Neural progenitor cell (in vitro differentiated cells): ENCODE results near the gene FGG. TPM values are rescaled to one million over a fixed set of nuclear protein-coding genes. Genes with fewer than 3 reads are reported as not detected.

Experiments
- DNase-seq: peaks from one replicate; pipeline ENCODE4 v3.0.0-alpha.2; 2016; ENCODE audit warnings: low spot score
- H2AFZ ChIP-seq: fragments of 200-600 bp; sonication (generic); replicated peaks from 2 replicates; pipeline ENCODE4 v1.6.1; 2016; ENCODE audit warnings: antibody characterized with exemption
- H3F3A ChIP-seq: fragments of 200-600 bp; sonication (generic); 2 replicates; pipeline ENCODE4 v1.6.1; 2016; ENCODE audit warnings: antibody characterized with exemption, low read depth
- H3K27ac ChIP-seq: fragments of 200-600 bp; sonication (generic); 2 replicates; pipeline ENCODE4 v1.5.1; 2016; ENCODE audit warnings: mild to moderate bottlenecking
- H3K27me3 ChIP-seq: fragments of 200-600 bp; sonication (generic); 2 replicates; pipeline ENCODE4 v1.6.1; 2016; ENCODE audit warnings: mild to moderate bottlenecking, moderate library complexity
- H3K36me3 ChIP-seq: fragments of 200-600 bp; sonication (generic); 2 replicates; pipeline ENCODE4 v1.5.1; 2016
- H3K4me1 ChIP-seq: fragments of 200-600 bp; sonication (generic); 2 replicates; pipeline ENCODE4 v1.6.1; 2016; ENCODE audit warnings: mixed run types
- H3K4me2 ChIP-seq: fragments of 200-600 bp; sonication (generic); 2 replicates; pipeline ENCODE4 v1.6.1; 2016
- H3K4me3 ChIP-seq: fragments of 200-600 bp; sonication (generic); 2 replicates; pipeline ENCODE4 v1.5.1; 2016
- H3K79me2 ChIP-seq: fragments of 200-600 bp; sonication (generic); 2 replicates; pipeline ENCODE4 v1.6.1; 2016; ENCODE audit warnings: low read depth
- H3K9ac ChIP-seq: fragments of 200-600 bp; sonication (generic); 2 replicates; pipeline ENCODE4 v1.6.1; 2016
- H3K9me3 ChIP-seq: fragments of 200-600 bp; sonication (generic); 2 replicates; pipeline ENCODE4 v1.5.1; 2016; ENCODE audit warnings: low read depth
- H4K20me1 ChIP-seq: fragments of 200-600 bp; sonication (generic); 2 replicates; pipeline ENCODE4 v1.6.1; 2016; ENCODE audit warnings: low read depth
- H3K27ac Mint-ChIP-seq: 3 replicates; pipeline ENCODE4 v1.8.0; 2021; ENCODE audit warnings: mixed read lengths
- H3K27me3 Mint-ChIP-seq: 2 replicates; pipeline ENCODE4 v1.8.0; 2022; ENCODE audit warnings: low read depth, mild to moderate bottlenecking, inconsistent platforms, moderate library complexity, mixed read lengths; ENCODE audit not compliant: insufficient read depth
- H3K36me3 Mint-ChIP-seq: 3 replicates; pipeline ENCODE4 v1.8.0; 2021; ENCODE audit warnings: mixed read lengths
- H3K4me1 Mint-ChIP-seq: 3 replicates; pipeline ENCODE4 v1.8.0; 2021; ENCODE audit warnings: mixed read lengths
- H3K4me3 Mint-ChIP-seq: 3 replicates; pipeline ENCODE4 v1.8.0; 2021; ENCODE audit warnings: mild to moderate bottlenecking, moderate library complexity, mixed read lengths
- H3K9me3 Mint-ChIP-seq: 3 replicates; pipeline ENCODE4 v1.8.0; 2020; ENCODE audit warnings: mixed read lengths
- EZH2 ChIP-seq: fragments of 200-600 bp; sonication (generic); IDR thresholded peaks from 2 replicates; pipeline ENCODE4 v1.6.1; 2017; ENCODE audit warnings: antibody characterized with exemption, mild to moderate bottlenecking, moderate library complexity
- EZH2phosphoT487 ChIP-seq: fragments of 200-600 bp; sonication (generic); IDR thresholded peaks from 2 replicates; pipeline ENCODE4 v1.6.1; 2017; ENCODE audit warnings: antibody characterized with exemption
- total RNA-seq: library from RNA; depleted of rRNA; stranded (reverse); fragments of >200 nt; gene quantifications from 2 replicates; pipeline ENCODE4 v1.2.3, GENCODE V29; 2015; ENCODE audit warnings: low replicate concordance
- TF ChIP-seq, protein P1 (sequence below): fragments of 200-600 bp; sonication (generic); IDR thresholded peaks from 2 replicates; pipeline ENCODE4 v1.5.1; 2017; ENCODE audit warnings: antibody characterized with exemption, mild to moderate bottlenecking

FGG gene
- total RNA-seq, 1 donor from 2014 or later = not detected

DNA sequence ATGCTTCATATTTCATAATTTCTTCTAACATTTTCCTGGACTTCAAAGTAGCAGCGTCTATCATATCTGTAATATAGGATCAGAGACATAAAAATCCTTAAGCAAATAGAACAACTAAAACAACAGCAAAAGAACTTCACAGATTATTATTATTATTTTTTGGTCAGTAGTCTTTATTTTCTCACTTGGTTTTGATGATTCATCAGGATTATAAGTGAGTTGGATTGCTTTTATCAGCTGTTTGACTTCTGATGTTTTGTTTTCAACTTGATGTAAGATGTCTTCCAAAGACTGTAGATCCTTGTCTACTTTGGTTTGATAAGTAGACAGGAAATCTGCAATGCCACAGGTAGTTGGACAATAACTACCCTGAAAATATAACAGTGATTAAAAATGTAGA, 623 bp downstream of the FGG start:
- Histone ChIP-seq H3K9me3 (no peaks in the 10 kb centered on the region), H3K4me3 (no peak overlapping the region), H3K27me3 (no peaks in the 10 kb centered on the region), H3K27ac (no peak overlapping the region), H3K79me2 (no peaks in the 10 kb centered on the region), H3K4me2 (no peak overlapping the region), H2AFZ (no peak overlapping the region), H3K36me3 (no peaks in the 10 kb centered on the region), H3F3A (no peaks in the 10 kb centered on the region), H3K9ac (no peak overlapping the region), H4K20me1 (no peaks in the 10 kb centered on the region), H3K4me1 (no peaks in the 10 kb centered on the region)
- H3K9me3 Mint-ChIP-seq = no peaks in the 10 kb centered on the region
- no peaks in the 10 kb centered on the region for H3K36me3 Mint-ChIP-seq
- no peaks in the 10 kb centered on the region for H3K27me3 Mint-ChIP-seq
- TF ChIP-seq EZH2 (no peak), EZH2phosphoT487 (no peak)
- TF ChIP-seq, protein P1, sequence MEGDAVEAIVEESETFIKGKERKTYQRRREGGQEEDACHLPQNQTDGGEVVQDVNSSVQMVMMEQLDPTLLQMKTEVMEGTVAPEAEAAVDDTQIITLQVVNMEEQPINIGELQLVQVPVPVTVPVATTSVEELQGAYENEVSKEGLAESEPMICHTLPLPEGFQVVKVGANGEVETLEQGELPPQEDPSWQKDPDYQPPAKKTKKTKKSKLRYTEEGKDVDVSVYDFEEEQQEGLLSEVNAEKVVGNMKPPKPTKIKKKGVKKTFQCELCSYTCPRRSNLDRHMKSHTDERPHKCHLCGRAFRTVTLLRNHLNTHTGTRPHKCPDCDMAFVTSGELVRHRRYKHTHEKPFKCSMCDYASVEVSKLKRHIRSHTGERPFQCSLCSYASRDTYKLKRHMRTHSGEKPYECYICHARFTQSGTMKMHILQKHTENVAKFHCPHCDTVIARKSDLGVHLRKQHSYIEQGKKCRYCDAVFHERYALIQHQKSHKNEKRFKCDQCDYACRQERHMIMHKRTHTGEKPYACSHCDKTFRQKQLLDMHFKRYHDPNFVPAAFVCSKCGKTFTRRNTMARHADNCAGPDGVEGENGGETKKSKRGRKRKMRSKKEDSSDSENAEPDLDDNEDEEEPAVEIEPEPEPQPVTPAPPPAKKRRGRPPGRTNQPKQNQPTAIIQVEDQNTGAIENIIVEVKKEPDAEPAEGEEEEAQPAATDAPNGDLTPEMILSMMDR = no peak
- H3K4me1 Mint-ChIP-seq = no peaks in the 10 kb centered on the region
- no peak for DNase-seq
- H3K4me3 Mint-ChIP-seq = no peak overlapping the region
- no peak overlapping the region for H3K27ac Mint-ChIP-seq

DNA sequence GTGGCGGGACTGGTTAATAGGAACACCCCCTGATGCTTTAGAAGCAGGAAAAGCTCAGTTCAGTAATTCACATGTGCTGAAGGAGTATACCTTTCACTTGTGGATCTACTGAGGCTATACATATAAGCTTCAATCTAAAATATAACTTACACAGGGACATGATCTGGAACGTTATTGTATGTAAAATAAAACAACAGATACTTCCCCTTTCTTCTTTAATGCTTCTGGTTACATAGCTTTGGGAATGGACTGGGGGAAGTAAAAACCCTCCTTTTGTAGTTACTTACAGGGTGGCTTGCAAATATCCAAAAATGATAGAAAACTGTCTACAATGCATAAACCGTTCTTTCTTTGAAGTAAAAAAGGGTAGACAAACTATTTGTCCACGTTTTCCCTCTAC, 1.9 kb downstream of the FGG start:
- Histone ChIP-seq H3K4me1 (no peaks in the 10 kb centered on the region), H3K27me3 (no peaks in the 10 kb centered on the region), H3F3A (no peaks in the 10 kb centered on the region), H3K9ac (no peak overlapping the region), H3K4me2 (no peak overlapping the region), H3K4me3 (no peak overlapping the region), H3K79me2 (no peaks in the 10 kb centered on the region), H3K9me3 (no peaks in the 10 kb centered on the region), H3K36me3 (no peaks in the 10 kb centered on the region), H2AFZ (no peak overlapping the region), H4K20me1 (no peaks in the 10 kb centered on the region), H3K27ac (no peak overlapping the region)
- Mint-ChIP-seq H3K4me1 (no peaks in the 10 kb centered on the region), H3K27me3 (no peaks in the 10 kb centered on the region), H3K4me3 (no peak overlapping the region), H3K9me3 (no peaks in the 10 kb centered on the region), H3K36me3 (no peaks in the 10 kb centered on the region), H3K27ac (no peak overlapping the region)
- TF ChIP-seq, protein P1 = no peak
- TF ChIP-seq EZH2 = no peak
- TF ChIP-seq EZH2phosphoT487 = no peak
- DNase-seq = no peak

DNA sequence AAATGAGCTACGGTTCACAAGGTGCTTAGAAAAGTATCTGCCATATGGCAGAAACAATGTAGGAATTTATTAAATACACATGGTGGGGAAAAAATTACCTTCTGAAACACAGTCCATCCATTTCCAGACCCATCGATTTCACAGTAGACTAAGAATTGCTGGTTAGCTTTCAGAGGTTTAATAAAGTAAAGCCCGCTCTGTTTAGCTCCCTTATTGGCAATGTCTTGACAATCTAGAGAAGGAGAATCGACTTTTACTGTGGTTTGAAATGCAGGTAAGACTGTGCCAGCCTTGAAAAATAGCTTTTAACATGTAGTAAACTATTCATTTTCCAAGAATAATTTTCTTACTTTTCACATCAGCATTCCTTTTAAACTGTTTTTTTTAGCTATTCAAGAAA, 2.9 kb downstream of the FGG start:
- Histone ChIP-seq H2AFZ (no peak overlapping the region), H3K27me3 (no peaks in the 10 kb centered on the region), H3K27ac (no peak overlapping the region), H3K9ac (no peak overlapping the region), H3K4me3 (no peak overlapping the region), H3F3A (no peaks in the 10 kb centered on the region), H3K4me2 (no peak overlapping the region), H3K79me2 (no peaks in the 10 kb centered on the region), H3K36me3 (no peaks in the 10 kb centered on the region), H3K4me1 (no peaks in the 10 kb centered on the region), H4K20me1 (no peaks in the 10 kb centered on the region), H3K9me3 (no peaks in the 10 kb centered on the region)
- no peak overlapping the region for H3K27ac Mint-ChIP-seq
- no peaks in the 10 kb centered on the region for H3K9me3 Mint-ChIP-seq
- TF ChIP-seq EZH2 (no peak), EZH2phosphoT487 (no peak)
- TF ChIP-seq, protein P1 = no peak
- H3K4me3 Mint-ChIP-seq = no peak overlapping the region
- DNase-seq = no peak
- no peaks in the 10 kb centered on the region for H3K27me3 Mint-ChIP-seq
- H3K4me1 Mint-ChIP-seq = no peaks in the 10 kb centered on the region
- H3K36me3 Mint-ChIP-seq = no peaks in the 10 kb centered on the region
